Breast epithelium (tissue), 3 donors: ENCODE results near the gene TLE2.

ENCODE experiments used
- CTCF ChIP-seq, 3 donors: fragments of 450-650 bp; IDR thresholded peaks; one replicate each; pipeline ENCODE4 v1.5.1; 2016 to 2017; ENCODE audit warnings: antibody characterized with exemption in 3 of 3, mild to moderate bottlenecking in 3 of 3, moderate library complexity in 3 of 3
- POLR2A ChIP-seq: fragments of 450-650 bp; IDR thresholded peaks from one replicate; pipeline ENCODE4 v1.6.1; 2016; ENCODE audit warnings: antibody characterized with exemption, mild to moderate bottlenecking, moderate library complexity

- TF ChIP-seq POLR2A (no peak), CTCF (IDR thresholded peaks at IDR 0.05) (no peak)
Measured at GRCh38 chr19:3005345-3005744, 23.7 kb downstream of the TLE2 start.
